Middle frontal gyrus (tissue), 1 donor: ENCODE results near the gene SOSTDC1.
"Not testable (repeated sequence)": the region's sequence is repeated elsewhere in the genome, so short reads cannot be mapped to it uniquely, and the experiment has no call there.

ENCODE experiments used
- DNase-seq: peaks from one replicate; pipeline ENCODE4 v3.0.0-alpha.2; 2015; ENCODE audit warnings: low spot score; ENCODE audit errors: extremely low spot score

Gene SOSTDC1

DNA sequence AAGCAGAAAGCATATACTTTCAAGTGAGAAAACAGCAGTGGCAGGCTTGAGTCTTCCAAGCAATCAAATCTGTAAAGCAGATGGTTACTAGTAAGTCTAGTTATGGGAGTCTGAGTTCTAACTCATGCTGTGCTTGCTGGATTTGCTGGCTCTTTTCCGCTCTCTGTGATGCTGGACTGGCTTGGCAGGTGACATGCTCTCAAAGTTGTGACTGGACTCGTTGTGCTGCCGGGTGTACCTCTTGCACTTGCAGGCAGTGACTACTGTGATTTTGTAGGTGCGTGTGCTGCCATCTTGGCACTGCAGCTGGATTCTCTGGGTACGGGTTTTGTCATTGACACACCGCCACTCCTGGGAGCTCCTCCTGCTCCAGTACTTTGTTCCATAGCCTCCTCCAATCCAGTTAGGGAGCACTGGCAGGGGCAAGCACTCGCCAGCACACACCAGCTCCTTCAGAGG is 3.1 kb downstream of the SOSTDC1 start:
- DNase-seq, result no peak

- DNase-seq, result no peak
Observed at GRCh38 chr7:16460789-16461493, 4.6 kb downstream of the SOSTDC1 start.

DNA sequence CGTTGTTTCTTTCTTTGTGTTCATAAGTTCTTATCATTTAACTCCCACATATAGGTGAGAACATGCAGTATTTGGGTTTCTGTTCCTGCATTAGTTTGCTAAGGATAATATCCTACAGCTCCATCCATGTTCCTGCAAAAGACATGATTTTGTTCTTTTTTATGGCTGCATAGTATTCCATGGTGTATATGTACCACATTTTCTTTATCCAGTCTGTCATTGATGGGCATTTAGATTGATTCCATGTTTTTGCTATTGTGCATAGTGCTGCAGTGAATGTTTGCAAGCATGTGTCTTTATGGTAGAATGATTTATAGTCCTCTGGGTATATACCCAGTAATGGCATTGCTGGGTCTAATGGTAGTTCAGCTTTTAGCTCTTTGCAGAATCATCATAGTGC is 9.2 kb downstream of the SOSTDC1 start:
- DNase-seq, result not testable (repeated sequence)

GRCh38 chr7:16455591-16455990 is 9.9 kb downstream of the SOSTDC1 start:
- DNase-seq, result no peak

DNA sequence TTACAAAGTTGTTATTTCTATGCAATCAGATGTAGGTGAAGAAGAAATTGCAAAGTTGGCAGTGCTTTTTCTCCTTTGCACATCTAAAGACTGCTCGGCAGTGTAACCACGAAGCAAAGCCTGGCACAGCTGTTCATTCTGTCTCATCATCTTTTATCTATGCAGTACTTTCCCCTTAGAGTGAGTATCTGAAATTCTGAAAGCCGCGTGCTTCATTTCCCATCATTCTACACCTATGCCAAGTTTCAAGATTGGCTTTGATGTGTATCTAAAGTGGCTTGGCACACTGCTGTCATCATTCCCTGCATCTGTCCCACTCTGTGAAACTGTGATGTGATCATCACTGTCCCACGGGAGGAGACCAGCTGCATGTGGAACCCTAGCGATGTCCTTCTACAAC is 15.2 kb downstream of the SOSTDC1 start:
- peak; percentile 52 for DNase-seq

DNA sequence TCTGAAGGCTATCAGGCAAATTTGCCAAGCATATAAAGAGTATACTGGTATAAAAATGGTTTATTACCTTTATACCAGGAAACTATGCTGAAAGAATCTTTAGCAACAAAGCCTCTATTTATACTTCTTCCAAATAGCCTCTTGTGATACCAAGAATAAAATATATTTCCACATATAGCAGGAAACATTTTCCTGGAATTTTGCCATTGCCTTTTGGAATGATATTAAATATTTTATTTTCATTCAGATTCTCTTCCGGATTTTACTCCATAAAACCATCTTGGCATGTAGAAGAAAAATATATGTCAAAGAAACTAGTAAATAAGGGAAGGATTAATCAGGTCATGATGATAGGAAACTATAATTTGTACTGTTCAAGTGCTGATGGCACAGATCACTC is 17.7 kb downstream of the SOSTDC1 start:
- DNase-seq, result no peak

DNA sequence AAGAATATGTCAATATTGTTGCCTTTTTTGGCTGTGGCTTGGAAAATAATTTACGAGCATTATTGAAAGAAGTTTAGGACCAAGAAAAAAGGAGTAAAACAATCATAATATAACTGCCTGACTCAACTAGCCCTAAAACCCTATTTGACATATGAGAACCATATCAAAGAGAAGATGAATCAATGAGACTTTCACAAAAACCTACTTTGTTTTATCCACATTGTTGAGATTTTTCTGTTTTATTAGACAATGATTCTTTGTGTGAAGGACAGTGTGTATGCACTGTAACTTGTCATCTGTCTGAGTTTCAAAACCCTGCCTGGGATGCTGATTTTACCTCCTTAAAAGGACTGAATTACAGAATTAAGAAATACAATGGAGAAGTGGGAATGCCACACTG is 19.0 kb downstream of the SOSTDC1 start:
- no peak for DNase-seq

GRCh38 chr7:16443871-16444270 is 21.7 kb downstream of the SOSTDC1 start:
- DNase-seq, result not testable (repeated sequence)

DNA sequence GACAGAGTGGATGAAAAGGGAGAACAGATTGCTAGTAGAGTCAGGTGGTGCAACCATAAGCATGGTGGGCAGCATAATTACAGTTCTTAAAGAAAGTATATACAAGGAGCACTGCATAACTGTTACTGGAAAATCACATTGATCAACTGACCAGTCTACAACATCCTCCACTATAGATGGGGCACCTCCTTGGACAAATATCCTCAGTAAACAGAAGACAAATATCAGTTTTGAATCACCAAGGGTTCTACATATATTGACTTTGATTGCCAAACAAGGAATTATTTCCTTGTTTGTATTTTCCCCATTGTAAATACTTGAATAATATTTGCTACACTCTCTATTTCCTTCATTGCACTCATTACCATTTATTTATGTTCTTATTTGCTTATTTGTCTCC is 26.6 kb downstream of the SOSTDC1 start:
- DNase-seq, result no peak

DNA sequence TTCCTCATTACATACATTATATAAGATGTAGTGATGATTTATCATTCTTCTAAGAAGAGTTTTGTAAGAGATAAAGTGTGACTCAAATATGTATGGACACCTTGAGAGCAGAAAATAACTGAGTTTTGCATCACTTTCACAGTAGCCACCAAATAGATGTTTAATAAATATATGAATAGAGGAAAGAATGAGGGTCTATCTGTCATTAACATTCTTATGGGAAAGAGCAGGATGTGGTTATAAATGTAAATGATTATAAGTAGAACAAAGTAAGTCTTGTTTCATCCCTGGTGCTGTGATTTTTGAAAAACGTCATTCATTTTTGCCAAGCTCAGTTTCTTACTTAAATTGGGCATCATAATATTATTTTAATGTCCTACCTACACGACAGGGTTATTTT is 29.2 kb downstream of the SOSTDC1 start:
- no peak for DNase-seq

- no peak for DNase-seq
Observed at GRCh38 chr7:16433568-16434122, 31.9 kb downstream of the SOSTDC1 start.

DNA sequence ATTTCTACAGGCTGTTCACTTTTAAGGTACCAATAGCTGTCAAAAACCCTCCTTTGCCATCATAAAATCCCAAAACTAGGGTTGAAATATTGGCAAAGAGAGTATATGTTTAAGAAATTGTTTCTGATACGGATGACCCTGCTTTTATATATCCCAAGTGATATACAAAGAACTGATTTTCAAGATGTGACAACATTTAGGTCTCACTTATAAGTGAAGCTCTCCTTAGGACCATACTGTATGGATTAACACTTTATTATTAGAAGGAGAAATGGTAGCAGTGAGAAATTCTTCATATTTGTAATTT is 33.2 kb downstream of the SOSTDC1 start:
- DNase-seq, result no peak

DNA sequence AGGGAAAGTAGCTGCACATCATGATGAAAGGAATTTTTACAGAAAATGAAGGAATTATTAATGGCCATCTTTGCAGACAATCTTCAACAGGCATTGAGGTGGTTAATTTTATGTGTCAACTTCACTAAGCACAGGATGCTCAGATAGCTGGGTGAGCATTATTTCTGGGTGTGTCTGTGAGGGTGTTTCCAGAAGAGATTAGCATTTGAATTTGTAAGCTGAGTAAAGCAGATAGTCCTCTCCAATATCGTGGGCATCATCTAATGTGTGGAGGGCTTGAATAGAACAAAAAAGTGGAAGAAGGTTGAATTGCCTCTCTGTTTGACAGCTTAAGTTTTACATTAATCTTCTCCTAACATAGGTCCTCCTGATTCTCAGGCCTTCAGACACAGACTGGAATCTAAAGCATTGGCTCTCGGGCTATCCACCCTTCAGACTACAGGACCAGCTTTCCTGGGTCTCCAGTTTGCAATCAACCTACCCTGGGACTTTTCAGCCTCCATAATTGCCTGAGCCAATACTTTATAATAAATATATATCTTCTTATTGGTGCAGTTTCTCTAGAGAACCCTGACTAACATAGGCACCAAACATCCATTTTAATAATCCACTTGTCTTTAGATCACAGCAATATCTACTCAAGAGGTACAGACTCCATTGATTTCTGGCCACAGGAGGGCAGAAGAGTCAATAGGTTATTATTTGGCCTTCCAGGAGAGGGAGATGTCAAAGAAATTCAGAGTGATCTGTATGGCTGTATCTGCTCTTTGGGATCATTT is 33.7 kb downstream of the SOSTDC1 start:
- DNase-seq, result no peak

DNA sequence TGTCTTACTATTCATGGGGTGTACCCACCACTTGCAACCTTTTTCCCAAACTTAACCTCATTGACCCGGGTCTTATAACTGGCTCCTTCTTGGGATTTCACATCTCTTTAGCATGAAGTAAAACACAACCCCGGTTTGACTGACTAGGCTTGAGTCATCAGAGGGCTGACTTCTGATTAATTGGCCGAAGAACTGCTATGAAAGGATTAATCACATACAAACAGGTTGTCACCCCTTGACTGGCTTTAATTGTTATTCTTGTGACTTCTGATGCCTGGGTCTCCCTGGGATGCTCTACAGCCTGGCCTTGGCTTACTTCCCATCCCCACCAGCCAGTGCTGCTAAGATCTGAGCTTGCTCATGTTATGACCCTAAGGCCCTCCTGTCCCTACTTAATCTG is 35.4 kb downstream of the SOSTDC1 start:
- DNase-seq, result no peak

DNA sequence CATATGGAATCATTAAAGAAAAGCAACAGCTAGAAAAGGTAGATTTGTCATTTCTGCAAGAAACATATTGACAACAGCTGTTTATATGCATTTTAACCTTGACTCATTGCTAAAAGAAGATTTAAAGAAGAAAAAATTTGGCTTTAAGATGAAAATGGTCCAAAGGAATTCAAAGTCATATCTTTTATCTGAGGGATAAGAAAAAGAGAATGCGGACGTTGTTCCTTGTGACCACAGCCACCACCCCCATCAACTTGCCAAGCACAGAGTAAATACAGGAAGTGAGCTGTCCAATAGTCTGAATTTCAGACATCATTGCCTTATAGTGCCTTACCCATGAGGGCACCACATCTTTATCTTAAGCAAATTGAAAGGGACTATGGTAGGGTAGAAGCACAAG is 36.9 kb downstream of the SOSTDC1 start:
- DNase-seq, result no peak

- no peak for DNase-seq
Observed at GRCh38 chr7:16428182-16428581, 37.4 kb downstream of the SOSTDC1 start.

- DNase-seq, result no peak
Observed at GRCh38 chr7:16423761-16424160, 41.8 kb downstream of the SOSTDC1 start.

- no peak for DNase-seq
Observed at GRCh38 chr7:16422917-16423316, 42.6 kb downstream of the SOSTDC1 start.

DNA sequence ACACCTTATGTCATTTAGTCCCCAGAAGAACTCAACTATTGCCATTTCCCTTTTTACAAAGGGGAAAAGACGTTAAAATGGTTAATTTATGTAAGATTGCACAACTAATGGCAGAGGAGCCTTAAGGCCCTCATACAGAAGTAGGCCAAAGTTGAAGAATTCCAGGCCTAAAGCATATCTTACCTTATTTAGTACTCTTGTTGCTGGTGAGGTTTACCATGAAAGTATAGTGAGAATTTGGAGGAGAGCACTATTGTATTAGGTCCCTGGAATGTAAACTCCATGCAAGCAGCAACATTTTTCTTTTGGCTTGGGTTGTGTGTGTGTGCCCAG is 43.5 kb downstream of the SOSTDC1 start:
- DNase-seq, result no peak

GRCh38 chr7:16421333-16422102 is 44.0 kb downstream of the SOSTDC1 start, which contains the start of gene CRPPA:
CRPPA (minus strand) TSS chr7:16421538; CDS start chr7:16421322, 216 bp downstream.
- DNase-seq, result no peak

DNA sequence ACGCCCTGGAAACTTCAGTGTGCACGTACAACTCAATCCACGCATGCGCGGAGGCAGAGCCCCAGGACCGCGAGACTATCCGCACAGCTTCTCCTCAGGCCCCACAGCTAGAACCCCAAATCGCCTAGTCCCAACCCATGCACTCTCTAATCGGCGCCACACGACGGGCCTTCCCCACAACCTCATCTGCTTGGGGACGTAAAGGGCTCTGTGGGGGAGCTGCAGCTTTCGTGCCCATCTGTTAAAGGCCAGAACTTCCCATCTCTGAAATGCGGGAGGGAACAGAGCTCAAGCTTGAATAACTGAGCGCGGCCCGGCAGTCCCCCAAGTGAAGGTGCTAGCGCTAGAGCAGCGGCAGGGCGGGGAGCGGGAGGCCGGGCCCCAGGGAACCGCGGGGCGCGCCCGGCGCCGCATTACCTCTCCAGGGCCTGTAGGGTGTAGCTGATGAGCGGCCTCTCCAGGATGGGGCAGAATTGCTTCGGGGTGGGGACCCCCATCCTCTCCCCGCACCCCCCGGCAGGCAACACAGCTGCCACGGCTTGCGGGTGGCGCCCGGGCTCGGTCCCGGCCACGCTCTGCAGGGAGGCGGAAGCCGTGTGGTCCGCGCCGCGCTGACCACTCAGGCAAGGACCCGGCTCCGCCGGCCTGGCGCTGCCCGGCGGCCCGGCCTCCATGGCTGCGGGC is 44.7 kb downstream of the SOSTDC1 start:
- peak; percentile 85 for DNase-seq

DNA sequence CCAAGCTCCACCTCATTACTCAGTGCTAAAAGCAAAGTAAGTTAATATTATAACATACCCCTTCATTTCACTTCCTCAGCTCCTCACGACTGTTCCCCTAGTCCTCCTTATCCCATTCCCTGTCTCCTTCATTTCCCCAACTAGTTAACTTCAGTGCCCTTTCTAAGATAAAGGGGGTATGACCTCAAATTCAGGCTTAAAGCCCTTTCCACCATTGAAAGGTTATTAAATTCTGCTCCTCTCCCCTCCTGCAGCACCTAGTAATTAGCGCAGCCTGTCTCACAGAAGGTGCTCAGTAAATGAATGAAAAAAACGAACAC is 45.2 kb downstream of the SOSTDC1 start:
- no peak for DNase-seq
